Activated CD8-positive, alpha-beta memory T cell treated with anti-CD3 and anti-CD28 coated beads for 1 hour (primary cell): ENCODE results near the gene SORCS1.

ENCODE experiments used
- DNase-seq, 2 donors: peaks; one replicate each; pipeline ENCODE4 v3.0.0-alpha.2; 2020; ENCODE audit warnings: low read depth in 1 of 2; ENCODE audit errors: extremely low read depth in 1 of 2

The SORCS1 gene

GRCh38 chr10:106619346-106619745 is 545.2 kb downstream of the SORCS1 start:
- no peak for DNase-seq

- DNase-seq = no peak
Observed at GRCh38 chr10:106618646-106619045, 545.9 kb downstream of the SORCS1 start.

GRCh38 chr10:106615081-106615480 is 549.4 kb downstream of the SORCS1 start:
- DNase-seq = no peak

GRCh38 chr10:106614293-106614692 is 550.2 kb downstream of the SORCS1 start:
- DNase-seq = no peak

- no peak for DNase-seq
Observed at GRCh38 chr10:106612381-106612780, 552.1 kb downstream of the SORCS1 start.

- no peak for DNase-seq
Observed at GRCh38 chr10:106609470-106610266, 554.8 kb downstream of the SORCS1 start.

- no peak for DNase-seq
Observed at GRCh38 chr10:106608066-106608465, 556.4 kb downstream of the SORCS1 start.

GRCh38 chr10:106595281-106595680 is 569.2 kb downstream of the SORCS1 start:
- no peak for DNase-seq

GRCh38 chr10:106593876-106594275 is 570.6 kb downstream of the SORCS1 start:
- no peak for DNase-seq

GRCh38 chr10:106592396-106592795 is 572.1 kb downstream of the SORCS1 start:
- DNase-seq = no peak

- no peak for DNase-seq
Observed at GRCh38 chr10:106582291-106582690, 582.2 kb downstream of the SORCS1 start.

GRCh38 chr10:106577756-106578155 is 586.8 kb downstream of the SORCS1 start:
- no peak for DNase-seq

- no peak for DNase-seq
Observed at GRCh38 chr10:106577266-106577665, 587.2 kb downstream of the SORCS1 start.

- no peak for DNase-seq
Observed at GRCh38 chr10:106576534-106576933, 588.0 kb downstream of the SORCS1 start.

GRCh38 chr10:106573106-106573505 is 591.4 kb downstream of the SORCS1 start:
- DNase-seq = no peak

GRCh38 chr10:106571192-106571946 is 593.1 kb downstream of the SORCS1 start:
- no peak for DNase-seq

- no peak for DNase-seq
Observed at GRCh38 chr10:106570268-106570667, 594.2 kb downstream of the SORCS1 start.

GRCh38 chr10:106567629-106568028 is 596.9 kb downstream of the SORCS1 start:
- no peak for DNase-seq

- DNase-seq = no peak
Observed at GRCh38 chr10:106566873-106567272, 597.6 kb downstream of the SORCS1 start.

- DNase-seq = no peak
Observed at GRCh38 chr10:106565546-106565945, 599.0 kb downstream of the SORCS1 start.

GRCh38 chr10:106563384-106563783 is 601.1 kb downstream of the SORCS1 start:
- DNase-seq = no peak
